ENCODE data around the gene ARHGAP26.

ARHGAP26 gene

DNA sequence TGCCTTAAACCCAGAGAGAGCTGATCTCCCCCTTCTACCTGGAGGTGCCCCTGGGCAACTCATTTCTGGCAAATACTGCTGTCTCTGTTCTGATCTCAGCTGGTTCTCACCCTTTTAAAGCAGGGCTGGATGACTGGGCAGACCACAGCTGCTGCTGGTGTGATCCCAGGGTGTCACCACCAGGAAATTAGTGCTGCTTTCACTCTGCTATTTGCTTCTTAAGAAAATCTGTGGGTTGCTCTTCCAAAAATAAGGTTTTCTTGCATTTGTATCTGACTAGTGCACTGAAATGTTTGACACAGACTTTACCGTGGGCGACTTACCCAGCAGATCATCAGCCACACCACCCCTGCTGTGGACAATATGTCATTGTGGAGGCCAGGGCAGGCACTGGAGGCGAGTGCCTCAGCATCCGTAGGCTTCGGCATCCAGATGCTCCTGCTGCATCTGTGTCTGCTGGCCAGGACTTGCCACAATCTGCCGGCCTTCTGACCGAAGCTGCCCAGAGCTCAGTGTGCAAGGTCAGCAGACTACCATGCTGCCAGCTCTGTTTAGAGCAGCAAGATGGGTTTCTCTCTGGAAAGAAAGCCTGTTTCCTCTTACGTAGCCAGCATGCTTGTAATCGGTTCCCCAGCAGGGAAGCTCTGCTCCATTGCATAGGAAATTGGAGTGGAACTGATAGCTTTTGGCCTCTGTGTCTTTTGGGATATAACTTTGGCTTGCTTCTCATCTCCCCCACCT is 13.6 kb downstream of the ARHGAP26 start:
- DNase-seq (ENCODE audit: low read depth, low spot score): no peak

DNA sequence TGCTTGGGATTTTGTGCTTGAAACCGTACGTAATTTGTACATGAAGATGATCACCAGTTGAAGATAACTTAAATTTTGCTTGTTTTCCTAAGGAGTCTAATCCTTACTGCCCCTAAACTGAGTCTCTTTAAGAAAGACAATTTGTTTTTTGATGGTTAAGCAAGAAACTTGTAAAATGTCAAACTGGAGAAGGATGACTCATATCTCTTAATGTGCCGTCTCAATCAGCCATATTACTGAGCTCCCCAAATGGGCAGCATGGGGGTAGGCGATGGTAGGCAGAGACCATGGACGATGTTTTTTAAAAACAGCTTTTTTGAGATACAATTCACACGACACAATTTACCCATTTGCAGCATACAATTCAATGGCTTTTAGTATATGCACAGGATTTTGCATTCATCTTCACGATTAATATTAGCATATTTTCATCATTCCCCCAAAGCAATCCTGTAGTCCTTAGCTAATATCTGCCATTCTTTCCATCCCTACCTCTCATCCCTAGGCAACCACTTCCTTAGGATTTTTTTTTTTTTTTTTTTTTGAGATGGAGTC is 14.3 kb downstream of the ARHGAP26 start:
- no peak for DNase-seq (ENCODE audit: low read depth, low spot score)

DNA sequence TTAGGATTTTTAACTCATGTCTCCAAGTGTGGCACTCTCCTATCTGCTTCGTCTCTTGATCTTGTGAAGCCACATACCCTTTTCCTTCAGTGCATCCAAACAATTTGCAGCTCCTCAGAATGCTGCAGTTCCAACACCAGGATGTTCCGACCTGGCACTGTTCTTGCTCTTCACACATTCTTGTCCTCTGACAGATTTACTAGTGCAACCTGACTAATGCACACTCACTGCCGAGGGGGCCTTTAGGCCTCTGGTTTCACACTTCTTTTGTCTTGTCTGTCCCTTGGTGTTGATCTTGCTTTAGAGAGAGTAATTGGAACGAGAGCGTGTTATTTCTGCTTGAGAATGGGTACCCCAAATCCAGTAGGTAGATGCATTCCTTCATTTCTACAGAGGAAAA is 15.0 kb downstream of the ARHGAP26 start:
- no peak for DNase-seq (ENCODE audit: low read depth, low spot score)

DNA sequence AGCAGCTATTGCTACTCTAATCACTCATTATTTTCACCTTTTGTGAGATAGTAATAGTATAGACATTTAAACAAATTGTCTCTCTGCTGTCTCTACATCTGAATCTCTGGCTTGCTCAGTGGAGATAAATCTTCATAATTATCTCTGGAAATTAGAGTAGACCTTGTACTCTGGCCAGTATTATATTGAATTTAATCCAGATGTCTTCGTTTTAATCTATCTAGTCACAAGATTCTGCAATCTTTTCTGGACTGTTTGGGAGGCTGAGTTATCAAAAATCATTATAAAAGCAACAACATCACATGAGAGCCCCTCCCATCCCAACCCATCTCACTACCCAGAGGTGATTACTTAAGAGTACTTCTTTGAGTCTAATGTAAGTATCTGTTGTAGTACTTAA is 19.0 kb downstream of the ARHGAP26 start:
- no peak for DNase-seq (ENCODE audit: low read depth, low spot score)

DNA sequence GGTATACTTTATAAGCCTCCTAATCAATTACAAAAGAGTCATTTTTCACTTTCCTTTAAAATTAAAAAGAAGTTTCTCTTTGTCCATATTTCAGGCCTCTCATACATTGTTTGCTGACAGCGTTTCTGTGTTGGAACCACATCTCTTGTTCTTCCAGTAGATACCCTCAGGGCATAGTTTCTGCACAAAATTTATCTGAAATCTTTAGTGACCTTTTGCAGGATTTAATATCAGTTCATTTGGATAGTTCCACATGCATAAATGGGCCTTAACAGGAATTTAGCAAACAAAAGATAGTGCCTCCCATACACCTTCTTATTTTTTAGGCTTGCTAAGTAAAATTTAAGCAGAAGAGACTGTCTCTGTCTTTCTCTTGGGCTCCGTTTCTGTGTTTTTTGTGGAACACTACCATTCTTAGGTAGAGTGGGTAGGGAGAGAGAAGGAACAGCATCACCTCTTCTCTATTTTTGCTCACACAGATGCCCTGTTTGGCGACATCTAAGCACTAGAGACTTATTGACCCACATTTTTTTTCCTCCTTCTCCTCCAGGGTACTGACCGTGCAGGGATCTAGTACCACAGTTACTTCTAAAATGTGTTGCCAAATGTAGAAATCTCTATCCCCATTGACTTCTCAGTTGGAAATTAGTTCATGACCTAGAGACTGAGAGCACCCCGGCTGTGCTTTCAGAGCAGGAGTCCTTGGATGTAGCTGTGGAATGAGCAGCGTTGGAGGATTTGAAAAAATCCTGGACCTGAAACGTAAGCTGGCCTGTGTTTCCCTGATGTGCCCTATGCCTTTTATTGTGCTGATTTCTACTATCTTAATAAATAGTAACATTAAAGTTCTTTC is 22.1 kb downstream of the ARHGAP26 start:
- no peak for DNase-seq (ENCODE audit: low read depth, low spot score)

DNA sequence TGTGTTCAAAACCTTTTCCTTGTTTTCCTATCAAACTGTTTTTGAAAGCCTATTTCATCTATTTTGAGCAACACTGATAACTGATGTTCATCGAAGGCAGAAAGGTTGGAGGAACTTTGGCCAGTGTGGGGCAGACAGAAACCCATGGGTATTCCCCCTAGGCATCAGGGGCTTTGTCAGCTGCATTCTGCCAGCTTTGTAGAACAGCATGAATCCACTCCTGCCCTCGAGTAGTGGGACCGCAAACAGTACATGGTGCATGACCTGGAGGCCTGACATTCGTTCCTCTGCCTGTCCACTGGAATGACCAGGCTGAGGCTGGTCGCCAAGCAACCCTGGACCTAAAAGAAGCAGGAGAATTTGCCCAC is 22.7 kb downstream of the ARHGAP26 start:
- no peak for DNase-seq (ENCODE audit: low read depth, low spot score)

- DNase-seq (ENCODE audit: low read depth, low spot score): no peak
These were observed 24.4 kb downstream of the ARHGAP26 start for GRCh38 chr5:142794537-142794936.

GRCh38 chr5:142795251-142795650 is 25.1 kb downstream of the ARHGAP26 start:
- no peak for DNase-seq (ENCODE audit: low read depth, low spot score)

DNA sequence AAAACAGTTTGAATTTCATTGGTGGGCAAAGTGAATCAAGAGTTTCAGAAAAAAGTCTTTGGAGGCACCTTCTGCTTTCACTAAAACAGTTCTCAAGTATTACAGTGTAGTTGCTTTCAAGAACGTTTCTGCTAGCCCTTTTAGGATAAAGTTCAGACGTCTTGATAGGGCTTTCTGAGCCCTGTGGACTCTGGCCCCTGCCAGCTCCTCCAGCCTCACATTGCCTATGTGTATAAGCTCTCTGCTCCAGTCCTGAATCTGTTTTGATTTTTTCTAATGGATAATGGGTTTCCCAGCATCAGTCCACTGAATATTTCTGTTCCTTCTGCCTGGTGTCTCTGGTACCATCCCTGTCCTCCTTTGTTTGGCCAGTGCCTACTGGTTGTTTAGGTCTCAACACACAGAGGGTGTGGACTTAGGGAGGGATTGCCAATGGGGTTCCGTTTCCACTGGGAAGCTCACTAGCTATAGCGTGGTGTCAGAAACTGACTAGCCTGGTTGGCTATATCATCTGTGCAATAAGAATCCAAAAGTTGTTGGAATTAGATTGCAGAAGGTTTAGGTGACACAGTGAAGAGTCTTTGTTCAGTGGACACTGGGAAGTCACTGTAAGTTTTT is 26.4 kb downstream of the ARHGAP26 start:
- DNase-seq (ENCODE audit: low read depth, low spot score): no peak

GRCh38 chr5:142797420-142797819 is 27.2 kb downstream of the ARHGAP26 start:
- no peak for DNase-seq (ENCODE audit: low read depth, low spot score)

DNA sequence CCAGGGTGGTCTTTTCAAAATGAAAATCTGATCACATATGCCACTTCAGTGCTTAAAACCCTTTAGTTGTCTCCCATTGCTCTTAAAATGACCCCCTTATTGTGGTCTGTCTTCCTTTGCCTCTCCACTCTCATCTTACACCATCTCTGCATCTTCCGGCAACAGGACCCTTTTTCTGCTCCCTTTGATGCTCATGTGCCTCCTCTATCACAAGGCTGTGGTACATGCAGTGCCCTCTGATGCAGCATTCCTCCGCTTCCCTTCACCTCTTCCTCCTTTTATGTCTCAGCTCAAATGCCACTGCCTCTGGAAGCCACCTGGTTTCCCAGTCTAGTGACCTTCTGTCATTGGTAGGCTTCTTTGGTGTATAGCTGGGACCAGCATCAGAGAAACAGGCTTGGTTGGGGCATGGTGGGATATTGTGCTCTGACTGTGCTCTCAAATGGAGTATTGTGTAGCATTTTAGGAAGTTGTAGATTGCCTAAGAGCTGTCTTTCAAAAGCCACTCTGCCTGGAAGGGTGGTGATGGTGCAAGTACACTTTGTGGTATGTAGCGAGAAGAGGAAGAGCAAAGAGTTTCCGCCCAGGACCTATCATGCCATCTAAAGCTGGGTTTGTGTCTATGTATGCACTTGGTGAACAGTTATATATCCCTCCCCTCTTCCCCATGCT is 28.1 kb downstream of the ARHGAP26 start:
- DNase-seq (ENCODE audit: low read depth, low spot score): no peak

DNA sequence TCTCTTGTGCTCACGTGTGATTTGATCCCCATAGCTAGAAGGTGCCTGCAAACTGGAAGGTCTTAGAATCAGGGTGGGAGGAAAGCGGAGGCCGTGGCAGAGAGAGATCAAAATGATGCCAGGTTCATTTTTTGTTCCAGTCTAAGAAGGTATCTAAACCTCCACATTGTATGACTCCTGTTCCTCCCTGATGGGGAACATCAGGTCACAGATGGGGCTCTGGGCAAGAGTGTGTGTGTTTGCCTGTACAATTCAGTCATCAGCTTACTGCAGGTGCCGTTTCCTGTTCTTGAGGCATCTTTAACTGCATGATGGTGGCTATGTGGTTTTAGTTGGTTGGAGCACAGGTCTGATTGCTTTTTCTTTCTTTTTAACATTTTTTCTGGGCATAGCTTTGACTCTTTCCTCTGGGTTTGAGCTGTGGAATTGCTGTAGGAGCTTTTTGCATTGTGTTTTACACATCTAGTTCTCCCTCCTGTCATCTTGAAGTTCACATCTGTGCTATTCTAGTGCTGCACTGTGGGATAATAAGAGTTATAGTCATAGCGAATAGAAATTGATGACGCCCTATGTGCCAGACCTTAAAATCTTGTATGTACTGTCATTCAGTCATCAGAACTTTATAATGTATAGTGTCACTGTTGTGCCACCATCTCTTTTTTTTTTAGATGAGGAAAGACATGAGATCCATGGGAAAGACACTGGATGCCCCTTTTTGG is 30.8 kb downstream of the ARHGAP26 start:
- no peak for DNase-seq (ENCODE audit: low read depth, low spot score)

DNA sequence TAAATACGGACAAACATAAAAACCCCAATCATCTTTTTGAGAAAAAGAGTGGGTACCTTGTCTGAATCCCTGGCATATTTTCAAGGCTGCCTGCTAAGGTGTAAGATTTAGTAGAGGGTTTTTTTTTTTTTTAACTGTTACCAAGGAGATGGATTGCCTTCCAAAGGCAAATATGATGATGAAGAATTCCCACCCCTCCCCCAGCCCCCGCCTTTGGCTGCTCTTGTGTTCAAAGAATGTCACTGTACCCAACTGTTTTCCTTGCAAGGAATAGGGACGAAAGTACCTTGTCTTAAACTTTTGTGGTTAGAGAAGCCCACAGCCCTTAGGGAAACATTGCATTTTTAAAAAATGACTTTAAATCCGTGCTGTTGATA is 31.3 kb downstream of the ARHGAP26 start:
- DNase-seq (ENCODE audit: low read depth, low spot score): no peak

GRCh38 chr5:142803428-142804125 is 33.4 kb downstream of the ARHGAP26 start:
- DNase-seq (ENCODE audit: low read depth, low spot score): no peak

GRCh38 chr5:142805339-142805738 is 35.2 kb downstream of the ARHGAP26 start:
- DNase-seq (ENCODE audit: low read depth, low spot score): no peak

GRCh38 chr5:142806841-142807267 is 36.7 kb downstream of the ARHGAP26 start:
- DNase-seq (ENCODE audit: low read depth, low spot score): no peak

GRCh38 chr5:142807372-142807911 is 37.3 kb downstream of the ARHGAP26 start:
- no peak for DNase-seq (ENCODE audit: low read depth, low spot score)

DNA sequence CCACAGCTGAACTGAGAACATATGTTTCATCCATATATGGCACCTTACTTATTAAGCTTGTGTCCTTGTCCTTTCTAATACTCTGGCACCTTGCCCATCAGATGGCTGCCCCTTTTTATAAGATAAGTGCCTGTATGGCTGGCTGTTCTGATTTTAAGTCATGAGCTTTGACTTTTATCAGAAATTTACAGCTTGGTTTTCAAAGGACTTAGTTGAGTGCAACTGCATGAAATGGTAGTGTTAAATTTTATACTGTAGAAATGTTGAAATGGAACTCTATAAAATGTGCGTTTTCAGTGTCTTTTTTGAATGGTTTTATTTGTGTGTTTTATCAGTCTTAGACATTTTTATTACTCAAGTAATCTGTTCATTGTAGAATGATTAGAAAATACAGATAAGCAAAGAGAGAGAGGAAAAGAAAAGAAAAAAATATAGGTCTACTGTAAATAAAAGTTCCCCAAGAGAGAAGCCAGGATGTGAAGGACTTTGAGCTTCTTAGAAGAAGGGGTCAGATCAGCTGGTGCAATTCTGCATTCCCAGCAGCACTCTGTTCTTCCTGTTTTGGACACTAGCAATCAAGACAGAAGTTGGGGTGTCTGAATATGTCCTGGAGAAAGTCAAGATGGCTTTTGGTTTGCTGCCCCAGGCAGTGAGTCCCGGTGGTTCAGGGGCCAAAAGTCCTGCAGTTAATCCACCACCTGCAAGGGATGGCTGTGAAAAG is 38.9 kb downstream of the ARHGAP26 start:
- no peak for DNase-seq (ENCODE audit: low read depth, low spot score)

DNA sequence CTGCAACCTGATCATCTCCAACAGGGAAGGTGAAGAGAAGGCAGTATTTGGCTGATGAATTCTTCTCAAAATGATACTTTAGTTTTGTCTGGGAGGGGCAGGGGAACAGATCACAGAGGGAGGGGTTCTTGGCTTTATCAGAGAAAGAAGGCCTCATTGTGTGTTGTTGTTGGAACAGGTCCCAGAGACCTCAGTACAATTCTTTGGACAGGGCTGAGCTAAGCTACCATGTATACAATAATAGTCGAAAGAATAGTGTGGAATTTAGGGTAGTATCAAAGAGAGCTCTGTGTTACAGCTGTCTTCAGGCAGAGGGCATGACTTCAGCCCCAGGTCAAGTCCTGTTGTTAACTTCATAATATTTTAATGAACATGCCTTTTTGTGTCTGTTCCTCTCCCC is 39.9 kb downstream of the ARHGAP26 start:
- DNase-seq (ENCODE audit: low read depth, low spot score): no peak

Measured in iPS DF 19.7 (cell line).